Calu3 (cell line): ENCODE measurements around the gene PTPRN2. TPM values are rescaled to one million over a fixed set of nuclear protein-coding genes. Genes with fewer than 3 reads are reported as not detected.
A peak's percentile ranks its signal among the peaks of the same experiment; 100 is the strongest.
"Not testable (repeated sequence)": the region's sequence is repeated elsewhere in the genome, so short reads cannot be mapped to it uniquely, and the experiment has no call there.

Source experiments
- BruUV-seq: library from RNA; stranded (reverse); fragments of 400-500 nt; replicated peaks from 2 replicates; lab custom pipeline; 2021; lab: Mats Ljungman, UMichigan
- CTCF ChIA-PET: fragments of 300-600 bp; sonication (Branson Sonifier 250); formaldehyde crosslinking; loops from one replicate; lab custom pipeline; 2022; ENCODE audit warnings: antibody characterized with exemption; lab: Charles Lee
- DNase-seq: peaks from one replicate; pipeline ENCODE4 v3.0.0; 2022
- H3K27ac Mint-ChIP-seq: one replicate; pipeline ENCODE4 v1.8.0; 2022; ENCODE audit warnings: mixed read lengths; ENCODE audit not compliant: unreplicated experiment
- H3K27me3 Mint-ChIP-seq: one replicate; pipeline ENCODE4 v1.8.0; 2022; ENCODE audit warnings: mixed read lengths; ENCODE audit not compliant: unreplicated experiment
- H3K36me3 Mint-ChIP-seq: one replicate; pipeline ENCODE4 v1.8.0; 2022; ENCODE audit warnings: mild to moderate bottlenecking, moderate library complexity, mixed read lengths; ENCODE audit not compliant: insufficient read depth, unreplicated experiment
- H3K4me1 Mint-ChIP-seq: one replicate; pipeline ENCODE4 v1.8.0; 2022; ENCODE audit warnings: mild to moderate bottlenecking, low read depth, mixed read lengths; ENCODE audit not compliant: unreplicated experiment
- H3K4me3 Mint-ChIP-seq: one replicate; pipeline ENCODE4 v1.8.0; 2022; ENCODE audit warnings: mild to moderate bottlenecking, low read depth, moderate library complexity, mixed read lengths; ENCODE audit not compliant: unreplicated experiment
- H3K9me3 Mint-ChIP-seq: one replicate; pipeline ENCODE4 v1.8.0; 2022; ENCODE audit warnings: low read depth, mixed read lengths; ENCODE audit not compliant: unreplicated experiment
- intact Hi-C: fragments of 100-400 bp; cut with micrococcal nuclease; formaldehyde crosslinking; loops from one replicate; pipeline ENCODE4 v1.10.0; 2022; ENCODE audit not compliant: unreplicated experiment
- total RNA-seq: library from RNA; stranded (reverse); gene quantifications from 2 replicates; pipeline ENCODE4 v1.2.3, GENCODE V29; 2022
- TF ChIP-seq, protein P1 (sequence below): fragments of 200-600 bp; IDR thresholded peaks from one replicate; pipeline ENCODE4 v1.8.0; 2022; ENCODE audit warnings: antibody characterized with exemption; ENCODE audit not compliant: unreplicated experiment

PTPRN2 gene
- total RNA-seq, 1 experiment from 2014 or later: 2.0 TPM

DNA sequence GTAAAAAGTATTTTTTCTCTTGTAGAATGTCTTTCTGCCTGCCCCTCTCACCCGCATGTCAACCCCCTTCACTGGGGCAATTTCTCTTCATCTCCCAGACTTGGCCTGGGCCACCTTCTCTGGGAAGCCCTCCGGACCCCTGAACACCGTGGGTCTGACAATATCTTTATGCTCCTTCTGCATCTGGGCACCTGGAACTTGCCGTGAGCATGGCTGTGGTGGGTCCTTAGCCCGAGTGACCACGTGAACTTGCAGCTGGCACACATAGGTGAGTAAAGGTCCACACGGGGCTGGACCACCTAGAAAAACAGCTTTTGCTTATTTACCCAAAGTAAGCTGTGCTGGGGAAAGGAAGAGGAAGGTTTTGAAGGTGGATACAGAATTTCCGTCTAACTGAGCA, 650.6 kb downstream of the PTPRN2 start:
- no peak for DNase-seq
- Mint-ChIP-seq H3K4me3 (no peak overlapping the region), H3K4me1 (no peaks in the 10 kb centered on the region), H3K9me3 (peaks cover 32% of the 10 kb centered on the region), H3K27me3 (no peaks in the 10 kb centered on the region), H3K36me3 (peaks cover 16% of the 10 kb centered on the region), H3K27ac (no peak overlapping the region)
- TF ChIP-seq, protein P1, sequence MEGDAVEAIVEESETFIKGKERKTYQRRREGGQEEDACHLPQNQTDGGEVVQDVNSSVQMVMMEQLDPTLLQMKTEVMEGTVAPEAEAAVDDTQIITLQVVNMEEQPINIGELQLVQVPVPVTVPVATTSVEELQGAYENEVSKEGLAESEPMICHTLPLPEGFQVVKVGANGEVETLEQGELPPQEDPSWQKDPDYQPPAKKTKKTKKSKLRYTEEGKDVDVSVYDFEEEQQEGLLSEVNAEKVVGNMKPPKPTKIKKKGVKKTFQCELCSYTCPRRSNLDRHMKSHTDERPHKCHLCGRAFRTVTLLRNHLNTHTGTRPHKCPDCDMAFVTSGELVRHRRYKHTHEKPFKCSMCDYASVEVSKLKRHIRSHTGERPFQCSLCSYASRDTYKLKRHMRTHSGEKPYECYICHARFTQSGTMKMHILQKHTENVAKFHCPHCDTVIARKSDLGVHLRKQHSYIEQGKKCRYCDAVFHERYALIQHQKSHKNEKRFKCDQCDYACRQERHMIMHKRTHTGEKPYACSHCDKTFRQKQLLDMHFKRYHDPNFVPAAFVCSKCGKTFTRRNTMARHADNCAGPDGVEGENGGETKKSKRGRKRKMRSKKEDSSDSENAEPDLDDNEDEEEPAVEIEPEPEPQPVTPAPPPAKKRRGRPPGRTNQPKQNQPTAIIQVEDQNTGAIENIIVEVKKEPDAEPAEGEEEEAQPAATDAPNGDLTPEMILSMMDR: no peak
- BruUV-seq: no TSS peak
- intact Hi-C loops: no loop called here
- CTCF ChIA-PET: no interaction called here

DNA sequence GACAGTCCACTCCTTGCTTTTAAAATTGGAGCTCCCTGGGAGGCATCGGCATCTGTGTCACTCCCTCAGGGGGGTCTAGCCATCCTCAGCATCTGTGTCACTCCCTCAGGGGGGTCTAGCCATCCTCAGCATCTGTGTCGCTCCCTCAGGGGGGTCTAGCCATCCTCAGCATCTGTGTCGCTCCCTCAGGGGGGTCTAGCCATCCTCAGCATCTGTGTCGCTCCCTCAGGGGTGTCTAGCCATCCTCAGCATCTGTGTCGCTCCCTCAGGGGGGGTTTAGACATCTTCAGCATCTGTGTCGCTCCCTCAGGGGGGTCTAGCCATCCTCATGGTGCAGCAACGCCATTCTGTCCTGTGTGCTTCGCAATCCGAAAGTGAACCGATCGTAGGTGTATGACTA, 651.9 kb downstream of the PTPRN2 start:
- intact Hi-C loops, DNase-seq: not testable (repeated sequence)

DNA sequence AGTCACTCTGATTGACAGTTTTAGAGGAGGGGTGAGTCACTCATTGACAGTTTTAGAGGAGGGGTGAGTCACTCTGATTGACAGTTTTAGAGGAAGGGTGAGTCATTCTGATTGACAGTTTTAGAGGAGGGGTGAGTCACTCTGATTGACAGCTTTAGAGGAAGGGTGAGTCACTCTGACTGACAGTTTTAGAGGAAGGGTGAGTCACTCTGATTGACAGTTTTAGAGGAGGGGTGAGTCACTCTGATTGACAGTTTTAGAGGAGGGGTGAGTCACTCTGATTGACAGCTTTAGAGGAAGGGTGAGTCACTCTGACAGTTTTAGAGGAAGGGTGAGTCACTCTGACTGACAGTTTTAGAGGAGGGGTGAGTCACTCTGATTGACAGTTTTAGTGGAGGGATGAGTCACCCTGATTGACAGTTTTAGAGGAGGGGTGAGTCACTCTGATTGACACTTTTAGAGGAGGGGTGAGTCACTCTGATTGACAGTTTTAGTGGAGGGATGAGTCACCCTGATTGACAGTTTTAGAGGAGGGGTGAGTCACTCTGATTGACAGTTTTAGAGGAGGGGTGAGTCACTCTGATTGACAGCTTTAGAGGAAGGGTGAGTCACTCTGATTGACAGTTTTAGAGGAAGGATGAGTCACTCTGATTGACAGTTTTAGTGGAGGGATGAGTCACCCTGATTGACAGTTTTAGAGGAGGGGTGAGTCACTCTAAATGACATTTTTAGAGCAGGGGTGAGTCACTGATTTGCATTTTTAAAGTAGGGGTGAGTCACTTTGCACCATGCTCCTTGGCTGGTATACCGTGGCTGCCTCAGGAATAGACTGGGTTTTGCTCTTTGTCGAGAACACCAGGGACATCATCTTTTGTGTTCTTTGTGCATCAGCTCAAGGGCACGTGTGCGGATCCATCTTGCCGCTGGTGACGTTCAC, 654.1 kb downstream of the PTPRN2 start:
- CTCF ChIA-PET, H3K4me1 Mint-ChIP-seq, H3K27ac Mint-ChIP-seq, DNase-seq, H3K4me3 Mint-ChIP-seq, H3K27me3 Mint-ChIP-seq, BruUV-seq, intact Hi-C loops: not testable (repeated sequence)
- Mint-ChIP-seq H3K9me3 (peaks cover 21% of the 10 kb centered on the region), H3K36me3 (peaks cover 16% of the 10 kb centered on the region)

More for the DNA sequence above, 651.9 kb downstream of the PTPRN2 start:
- Mint-ChIP-seq H3K9me3 (peaks cover 34% of the 10 kb centered on the region), H3K36me3 (peaks cover 16% of the 10 kb centered on the region)
- H3K27ac Mint-ChIP-seq, H3K4me3 Mint-ChIP-seq, H3K27me3 Mint-ChIP-seq, CTCF ChIA-PET, H3K4me1 Mint-ChIP-seq, BruUV-seq: not testable (repeated sequence)

DNA sequence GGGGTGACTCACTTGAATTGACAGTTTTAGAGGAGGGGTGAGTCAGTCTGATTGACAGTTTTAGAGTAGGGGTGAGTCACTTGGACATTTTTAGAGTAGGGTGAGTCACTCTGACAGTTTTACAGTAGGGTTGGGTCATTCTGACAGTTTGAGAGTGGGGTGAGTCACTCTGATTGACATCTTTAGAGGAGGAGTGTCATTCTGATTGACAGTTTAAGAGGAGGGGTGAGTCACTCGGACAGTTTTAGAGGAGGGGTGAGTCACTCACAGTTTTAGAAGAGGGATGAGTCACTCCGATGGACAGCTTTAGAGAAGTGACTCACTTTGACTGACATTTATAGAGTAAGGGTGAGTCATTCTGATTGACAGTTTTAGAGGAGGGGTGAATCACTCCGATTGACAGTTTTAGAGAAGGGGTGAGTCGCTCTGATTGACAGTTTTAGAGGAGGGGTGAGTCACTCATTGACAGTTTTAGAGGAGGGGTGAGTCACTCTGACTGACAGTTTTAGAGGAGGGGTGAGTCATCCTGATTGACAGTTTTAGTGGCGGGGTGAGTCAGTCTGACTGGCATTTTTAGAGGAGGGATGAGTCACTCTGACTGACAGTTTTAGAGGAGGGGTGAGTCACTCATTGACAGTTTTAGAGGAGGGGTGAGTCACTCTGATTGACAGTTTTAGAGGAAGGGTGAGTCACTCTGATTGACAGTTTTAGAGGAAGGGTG, 655.0 kb downstream of the PTPRN2 start:
- CTCF ChIA-PET: no interaction called here
- peak overlapping the region; percentile 73 for H3K27ac Mint-ChIP-seq

More for the DNA sequence above, 655.0 kb downstream of the PTPRN2 start:
- TF ChIP-seq, protein P1: no peak
- intact Hi-C loops: no loop called here
- Mint-ChIP-seq H3K4me3 (no peak overlapping the region), H3K4me1 (no peaks in the 10 kb centered on the region), H3K9me3 (peaks cover 21% of the 10 kb centered on the region), H3K36me3 (peaks cover 16% of the 10 kb centered on the region), H3K27me3 (no peaks in the 10 kb centered on the region)
- no peak for DNase-seq
- BruUV-seq: no TSS peak
